ENCODE data around the gene ACSF3. TPM values are rescaled to one million over a fixed set of nuclear protein-coding genes. Genes with fewer than 3 reads are reported as not detected.

The ACSF3 gene
- total and polyA plus RNA-seq, 2 of the 4 experiments (the other 2 are of a cell fraction), result 9.5 to 14.2 TPM

GRCh38 chr16:89199241-89200123, 105.8 kb downstream of the ACSF3 start:
- Histone ChIP-seq H2AK5ac (ENCODE audit: low read depth, low read length) (no peak overlapping the region), H2BK15ac (ENCODE audit: low read depth, low read length) (no peak overlapping the region), H3K9me3 (ENCODE audit: control insufficient read depth, insufficient read depth, low read length) (peaks cover 8% of the 10 kb centered on the region), H3K14ac (replicated peaks; ENCODE audit: low read depth, low read length) (no peak overlapping the region), H3K9ac (ENCODE audit: low read depth, low read length) (no peak overlapping the region), H4K20me1 (ENCODE audit: insufficient read depth, low read length) (peaks cover 7% of the 10 kb centered on the region), H2BK120ac (ENCODE audit: low read depth, low read length) (no peak overlapping the region), H3K79me1 (ENCODE audit: low read depth in 1 of 2, low read length in 2 of 2) (no peaks in the 10 kb centered on the region), H3K4ac (ENCODE audit: low read depth, low read length) (no peak overlapping the region), H3K18ac (ENCODE audit: low read depth, low read length) (no peak overlapping the region), H2BK20ac (ENCODE audit: low read depth, low read length) (no peak overlapping the region), H3K27ac (ENCODE audit: insufficient read depth, low read length) (no peak overlapping the region), H3K9me1 (ENCODE audit: insufficient read depth, low read length) (no peaks in the 10 kb centered on the region), H3K4me2 (ENCODE audit: low read depth, low read length) (no peak overlapping the region), H3K56ac (ENCODE audit: extremely low read depth, insufficient read depth, low read length) (no peak overlapping the region), H4K5ac (ENCODE audit: low read depth, low read length) (no peak overlapping the region), H2AFZ (replicated peaks; ENCODE audit: low read length, poor library complexity) (peak overlapping the region; percentile 32), H2BK5ac (ENCODE audit: low read depth, low read length, poor library complexity, severe bottlenecking) (no peak overlapping the region), H4K8ac (ENCODE audit: low read depth in 2 of 2, low read length in 2 of 2) (no peak overlapping the region), H3K36me3 (ENCODE audit: control insufficient read depth, insufficient read depth, low read length) (no peaks in the 10 kb centered on the region), H3K4me3 (ENCODE audit: insufficient read depth, low read depth, low read length) (no peak overlapping the region), H3K27me3 (ENCODE audit: control insufficient read depth, insufficient read depth, low read length) (peaks cover 37% of the 10 kb centered on the region), H4K91ac (ENCODE audit: insufficient read depth, low read depth, low read length) (no peak overlapping the region), H3K23ac (ENCODE audit: low read depth, low read length) (no peak overlapping the region), H2AK9ac (replicated peaks; ENCODE audit: low read depth, low read length, poor library complexity) (no peak overlapping the region), H3K4me1 (ENCODE audit: control insufficient read depth, insufficient read depth, low read length) (peaks cover 7% of the 10 kb centered on the region)
- ATAC-seq (ENCODE audit: low read depth), result no peak
- dilution Hi-C loops (cut with HindIII; ENCODE audit: low sequenced_read_pairs, unreplicated experiment), result no loop called here
- POLR2A ChIA-PET (ENCODE audit: unreplicated experiment), result no interaction called here
- intact Hi-C loops (cut with micrococcal nuclease), result no loop called here
- TF ChIP-seq MAFK (IDR thresholded peaks at IDR 0.05; ENCODE audit: low read depth, low read length), result no peak
- no peak for TF ChIP-seq BHLHE40 (IDR thresholded peaks at IDR 0.05; ENCODE audit: low read depth, low read length)
- TF ChIP-seq MXI1 (IDR thresholded peaks at IDR 0.05; ENCODE audit: borderline replicate concordance, low read depth, low read length), result no peak
- TF ChIP-seq CHD1 (IDR thresholded peaks at IDR 0.05; ENCODE audit: low read depth, low read length), result no peak
- 75% methylated on average over 10 of the region's 22 CpGs; no CpG with 5 or more reads in 1 of the 2 experiments for WGBS, 2 experiments (ENCODE audit: extremely low coverage in 2 of 2, insufficient read length in 1 of 2)
- DNase-seq, result no peak
- BruUV-seq (replicated peaks), result no TSS peak
- CTCF ChIA-PET, result no interaction called here
- in situ Hi-C loops (cut with MboI; ENCODE audit: low sequenced_read_pairs), result no loop called here
